SIG-M5 (cell line): ENCODE results near the gene PGBD1.

Experiments
- DNase-seq: peaks from one replicate; lab custom pipeline; 2025; lab: John Stamatoyannopoulos, UW

Gene PGBD1

DNA sequence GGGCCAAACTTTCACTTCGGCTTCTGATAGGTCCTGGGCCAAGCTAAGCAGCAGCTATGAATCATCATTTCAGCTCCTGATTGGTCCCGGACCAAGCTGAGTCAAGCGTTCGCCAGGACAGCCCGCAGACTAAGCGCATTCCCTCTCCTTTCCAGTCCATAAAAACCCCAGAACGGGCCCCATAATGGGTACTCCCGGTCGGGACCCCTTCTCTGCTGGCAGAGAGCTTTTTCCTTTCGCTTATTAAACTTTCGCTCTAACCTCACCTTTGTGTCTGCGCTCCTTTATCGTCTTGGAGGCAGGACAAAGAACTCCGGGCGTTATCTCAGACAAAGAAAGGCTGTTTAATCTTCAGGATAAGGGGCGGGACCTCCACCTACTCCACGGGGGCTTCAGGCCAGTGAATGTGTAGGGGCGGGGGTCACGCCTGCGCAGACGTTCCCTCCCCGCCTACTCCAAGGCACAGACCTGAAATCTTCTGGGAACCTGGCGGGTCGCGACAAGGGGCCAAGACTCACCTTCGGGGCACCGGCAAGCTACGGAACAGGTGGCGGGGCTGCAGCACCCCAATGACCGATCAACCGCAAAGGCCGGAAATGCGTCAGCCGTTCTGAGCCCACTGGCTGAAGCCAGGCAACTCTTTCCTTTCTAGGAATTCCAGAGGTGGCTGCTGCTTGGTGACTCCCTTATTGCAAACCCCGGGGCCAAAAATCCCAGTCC, 54.4 kb downstream of the PGBD1 start, which contains the start of gene ZSCAN31:
ZSCAN31 (minus strand) TSS at position 585 of the 720 bp plus-strand sequence. CDS start 6,465 bp downstream, outside the sequence.
- peak; percentile 59 for DNase-seq

DNA sequence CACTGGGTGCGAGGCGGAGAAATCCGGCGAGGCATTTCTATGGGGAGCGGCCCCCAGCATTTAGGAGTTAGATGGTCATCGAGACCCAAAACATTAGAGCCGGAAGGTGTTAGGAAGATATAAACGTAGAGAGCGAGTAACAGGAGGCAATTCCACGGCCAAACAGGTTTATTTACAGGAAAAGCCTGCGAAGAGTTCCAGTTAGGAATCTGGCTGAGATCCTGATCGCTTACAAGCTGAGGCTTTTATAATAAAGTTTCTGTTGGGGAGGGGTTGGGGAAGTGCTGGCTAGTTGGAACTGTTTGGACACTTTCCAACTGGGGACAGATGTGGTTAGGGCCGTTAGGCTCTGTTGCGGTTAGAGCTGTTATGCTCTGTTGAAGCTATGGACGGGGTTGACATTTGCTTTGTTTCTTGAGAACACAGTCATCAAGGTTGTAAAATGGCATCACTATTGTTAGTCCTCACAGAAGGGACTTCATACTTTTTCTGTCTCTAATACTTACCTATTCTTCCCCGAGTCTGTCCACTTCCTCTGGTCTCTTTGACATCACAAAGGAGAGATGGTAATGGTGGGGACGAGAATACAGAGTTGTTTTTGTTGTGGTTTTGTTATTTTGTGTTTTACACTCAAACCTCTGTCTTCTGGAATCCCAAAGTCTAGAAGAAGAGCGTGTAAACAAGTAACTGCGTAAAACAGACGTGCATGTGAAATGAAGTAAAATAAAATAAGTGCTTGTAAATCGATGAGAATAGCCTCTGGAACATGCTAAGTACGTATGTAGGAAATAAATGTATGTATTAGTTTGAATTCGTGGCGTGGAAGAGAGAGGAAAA, 55.1 kb downstream of the PGBD1 start:
- no peak for DNase-seq

- no peak for DNase-seq
These were observed 55.7 kb downstream of the PGBD1 start for GRCh38 chr6:28337121-28337520.

- DNase-seq = no peak
These were observed 59.1 kb downstream of the PGBD1 start for GRCh38 chr6:28340310-28341095.

DNA sequence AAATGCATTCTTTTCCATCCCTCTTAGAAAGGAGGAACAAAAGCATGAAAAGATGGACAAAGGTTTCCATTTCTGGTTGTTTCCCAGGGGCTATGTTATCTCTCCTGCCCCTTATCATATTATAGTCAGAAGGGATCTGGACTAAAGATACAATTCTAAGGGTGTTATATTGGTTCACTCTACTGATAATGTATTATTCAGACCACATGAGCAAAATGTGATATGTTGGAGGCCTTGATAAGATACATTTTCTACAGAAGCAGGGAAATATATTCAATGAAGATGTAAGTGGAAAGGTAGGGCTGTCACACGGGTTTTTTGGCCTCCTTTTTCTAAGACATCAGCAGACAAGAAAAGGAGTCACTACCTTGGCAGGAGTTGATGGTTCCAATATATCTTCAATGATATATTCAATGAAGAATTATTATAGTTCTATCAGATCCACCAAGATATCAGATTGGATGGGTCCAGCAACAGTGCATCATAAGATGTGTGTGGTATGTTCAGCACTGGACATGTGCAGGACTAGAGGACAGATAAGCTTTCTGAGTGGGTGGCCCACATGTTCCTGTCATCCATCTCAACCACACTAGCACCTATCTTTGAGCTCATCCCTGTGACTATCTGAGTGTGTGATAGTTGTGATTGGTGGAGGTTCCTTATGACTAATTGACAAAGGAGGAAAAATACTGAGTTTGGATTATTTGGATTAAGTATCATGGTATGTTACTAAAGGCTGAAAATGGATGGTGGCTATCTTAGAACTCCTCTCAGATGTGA, 62.7 kb downstream of the PGBD1 start:
- DNase-seq = no peak

- no peak for DNase-seq
These were observed 63.8 kb downstream of the PGBD1 start for GRCh38 chr6:28345201-28345600.

DNA sequence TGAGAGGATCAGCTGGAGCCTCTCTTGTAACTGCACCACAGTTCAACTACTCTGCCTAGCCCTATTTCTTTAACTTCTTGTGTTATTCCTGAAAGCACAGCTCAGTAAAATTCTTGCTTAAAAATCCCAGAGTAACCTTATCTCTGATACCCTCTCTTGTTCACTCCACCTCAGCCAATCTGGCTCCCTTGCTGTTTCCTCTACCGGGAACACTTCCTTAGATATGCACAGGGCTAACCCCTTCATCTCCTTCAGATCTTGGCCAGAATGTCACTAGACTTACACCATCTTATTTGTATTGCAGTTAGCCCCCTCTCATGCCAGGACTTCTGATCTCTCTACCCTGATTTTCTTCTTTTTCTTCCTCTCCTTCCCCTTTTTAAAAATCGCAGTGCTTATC, 65.7 kb downstream of the PGBD1 start:
- DNase-seq = no peak

DNA sequence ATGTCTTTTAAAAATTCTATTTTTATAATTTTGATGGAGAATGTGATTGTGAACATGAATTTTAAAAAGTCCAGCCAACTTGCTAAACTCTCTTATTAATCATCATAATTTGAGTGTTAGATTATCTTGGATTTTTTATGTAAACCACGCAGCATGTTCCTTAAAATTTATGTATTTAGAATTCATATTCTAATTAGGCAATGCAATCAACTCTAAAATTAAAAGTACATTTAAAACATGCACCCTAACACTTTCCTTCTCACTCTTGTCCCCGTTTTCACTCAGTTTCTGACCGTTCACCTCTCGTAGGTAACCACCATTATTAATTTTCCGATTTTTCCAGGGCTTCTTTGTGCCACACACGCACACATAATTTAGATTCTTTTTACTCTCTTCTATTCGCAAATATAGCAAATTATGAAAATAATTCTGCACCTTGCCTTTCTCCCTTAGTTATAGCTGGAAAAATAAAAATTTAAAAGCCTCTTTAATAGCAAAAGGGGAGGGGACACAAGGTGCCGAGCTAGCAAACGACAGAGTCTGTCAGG, 68.0 kb downstream of the PGBD1 start:
- no peak for DNase-seq

DNA sequence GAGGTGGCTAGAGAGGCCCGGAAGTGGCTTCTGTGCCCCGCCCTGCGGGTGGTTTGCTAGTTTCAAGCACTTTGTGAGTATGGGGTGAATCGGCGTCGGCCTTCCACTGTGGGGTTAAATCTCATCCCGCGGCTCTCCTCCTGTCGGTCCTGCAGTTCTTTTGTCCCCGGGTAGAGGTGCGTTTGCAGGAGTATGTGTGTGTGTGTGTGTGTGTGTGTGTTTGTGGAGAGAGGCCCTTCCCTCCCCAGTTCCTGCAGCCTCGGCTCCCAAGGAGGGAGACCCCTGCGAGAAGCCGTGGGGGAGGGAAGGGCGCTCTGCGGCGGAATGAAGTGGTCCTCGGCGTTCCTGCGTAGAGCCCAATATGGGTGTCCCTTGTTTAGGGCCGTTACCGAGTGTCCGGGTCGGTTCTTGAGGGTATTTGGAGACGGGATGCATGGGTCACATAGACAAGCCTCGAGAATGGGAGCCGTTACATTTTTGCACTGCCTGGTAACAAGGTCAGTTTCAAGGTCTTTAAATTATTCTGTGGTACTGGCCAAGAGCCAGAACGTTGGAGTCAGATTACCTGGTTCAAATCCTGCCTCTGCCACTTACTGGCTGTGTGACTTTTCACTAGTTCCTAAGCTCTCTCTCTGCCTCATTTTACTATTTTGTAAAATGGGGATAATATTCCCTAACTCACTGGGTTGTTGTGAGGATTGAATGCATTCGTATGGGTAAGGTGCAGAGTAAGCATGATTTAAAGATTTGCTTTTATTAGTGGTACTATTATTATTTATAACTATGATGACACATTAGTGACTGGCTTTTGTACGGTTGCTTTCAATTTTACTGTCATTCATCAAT, 68.7 kb downstream of the PGBD1 start, which contains the start of gene ZKSCAN3:
ZKSCAN3 (plus strand) TSS at position 56 of the 846 bp plus-strand sequence. CDS start 9,640 bp downstream, outside the sequence.
- peak; percentile 42 for DNase-seq

DNA sequence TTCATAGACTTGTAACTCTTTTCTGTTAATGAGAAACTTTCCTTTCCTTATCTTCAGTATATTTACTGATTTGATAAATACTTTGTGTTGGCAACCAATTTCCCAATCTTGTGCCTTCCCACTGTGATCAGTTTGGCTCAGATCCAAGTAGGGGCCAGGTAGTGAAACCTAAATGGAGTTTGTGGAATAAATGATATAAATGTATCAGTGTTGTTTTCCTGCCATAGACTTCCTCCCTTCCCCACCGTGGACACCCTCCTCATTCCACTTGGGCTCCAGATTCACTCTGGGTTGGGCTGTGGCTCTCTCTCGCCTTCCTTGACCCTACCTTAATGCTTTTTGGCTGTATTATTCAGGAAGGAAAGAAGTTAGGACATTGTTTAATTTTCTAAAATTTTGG, 69.7 kb downstream of the PGBD1 start:
- DNase-seq = no peak

DNA sequence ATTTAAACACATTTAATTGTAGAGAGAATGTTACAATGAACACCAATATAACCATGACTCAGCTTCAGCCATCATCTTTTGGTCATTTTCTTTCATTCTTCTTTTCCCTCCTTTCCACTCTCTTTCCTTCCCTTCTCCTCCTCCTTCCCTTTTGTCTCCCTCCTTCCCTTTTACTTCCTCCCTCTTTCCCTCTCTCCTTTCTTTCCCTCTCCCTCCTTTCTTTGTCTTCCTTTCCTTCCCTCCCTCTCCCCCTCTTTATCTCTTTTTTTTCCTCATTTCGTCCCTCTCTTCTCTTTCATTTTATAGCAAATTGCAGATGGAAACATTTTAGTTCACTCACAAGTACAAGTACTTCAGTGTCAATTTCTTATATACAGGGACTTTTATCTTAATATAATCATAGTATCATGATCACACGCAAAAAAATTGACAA, 70.1 kb downstream of the PGBD1 start:
- DNase-seq = no peak
